BJ (cell line): ENCODE measurements around the gene CAT. TPM values are rescaled to one million over a fixed set of nuclear protein-coding genes. Genes with fewer than 3 reads are reported as not detected.

Experiments used
- CTCF ChIA-PET: fragments of 350-600 bp; formaldehyde crosslinking; extraction: SDS; loops from one replicate; lab custom pipeline; 2021; ENCODE audit warnings: antibody characterized with exemption, inconsistent platforms; lab: Yijun Ruan, JAX
- POLR2A ChIA-PET: fragments of 300-600 bp; sonication (Branson Sonifier 250); formaldehyde crosslinking; extraction: SDS; loops from one replicate; lab custom pipeline; 2021; ENCODE audit warnings: antibody characterized with exemption; lab: Charles Lee
- DNase-seq: peaks from one replicate; pipeline ENCODE4 v3.0.0-alpha.2; 2011; ENCODE audit warnings: low read depth
- H3K27me3 ChIP-seq: 2 replicates; pipeline ENCODE4 v1.6.0; 2011; ENCODE audit warnings: low read length; ENCODE audit not compliant: control insufficient read depth, insufficient read depth
- H3K36me3 ChIP-seq: 2 replicates; pipeline ENCODE4 v1.5.1; 2011; ENCODE audit warnings: low read length; ENCODE audit not compliant: control insufficient read depth, insufficient read depth
- H3K4me3 ChIP-seq: 2 replicates; pipeline ENCODE4 v1.5.1; 2011; ENCODE audit warnings: low read depth, mild to moderate bottlenecking, control low read depth, low read length
- polyA plus RNA-seq: library from polyadenylated mRNA; depleted of rRNA; stranded (reverse); fragments of >200 nt; gene quantifications from 2 replicates; pipeline ENCODE4 v1.2.3, GENCODE V29; 2011
- TF ChIP-seq, protein P1 (sequence below): IDR thresholded peaks from 2 replicates; pipeline ENCODE4 v1.5.1; 2011; ENCODE audit warnings: low read depth, mild to moderate bottlenecking, control low read depth, inconsistent platforms, low read length, moderate library complexity; ENCODE audit not compliant: insufficient read depth

The CAT gene
- polyA plus RNA-seq, 1 experiment: 101 TPM

DNA sequence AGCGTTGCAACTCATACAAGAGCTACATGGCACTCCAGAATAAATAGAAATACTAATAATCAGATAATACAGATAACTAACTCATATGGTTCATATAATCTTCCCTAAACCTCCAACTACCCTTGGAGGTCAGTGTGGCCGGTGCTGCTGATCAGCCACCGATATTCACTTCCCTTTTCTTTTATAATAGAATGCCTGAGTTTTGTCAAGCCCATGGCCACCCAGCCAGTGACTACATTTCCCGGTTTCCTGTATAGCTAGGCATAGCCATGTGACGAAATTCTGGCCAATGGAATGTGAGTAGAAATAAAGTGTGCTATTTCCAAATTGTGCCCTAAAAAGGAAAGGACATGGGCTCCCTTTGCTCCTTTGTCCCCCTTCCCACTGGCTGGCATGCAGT, 5.9 kb upstream of the CAT start:
- Histone ChIP-seq H3K27me3 (no peaks in the 10 kb centered on the region), H3K4me3 (no peak overlapping the region), H3K36me3 (no peaks in the 10 kb centered on the region)
- TF ChIP-seq, protein P1, sequence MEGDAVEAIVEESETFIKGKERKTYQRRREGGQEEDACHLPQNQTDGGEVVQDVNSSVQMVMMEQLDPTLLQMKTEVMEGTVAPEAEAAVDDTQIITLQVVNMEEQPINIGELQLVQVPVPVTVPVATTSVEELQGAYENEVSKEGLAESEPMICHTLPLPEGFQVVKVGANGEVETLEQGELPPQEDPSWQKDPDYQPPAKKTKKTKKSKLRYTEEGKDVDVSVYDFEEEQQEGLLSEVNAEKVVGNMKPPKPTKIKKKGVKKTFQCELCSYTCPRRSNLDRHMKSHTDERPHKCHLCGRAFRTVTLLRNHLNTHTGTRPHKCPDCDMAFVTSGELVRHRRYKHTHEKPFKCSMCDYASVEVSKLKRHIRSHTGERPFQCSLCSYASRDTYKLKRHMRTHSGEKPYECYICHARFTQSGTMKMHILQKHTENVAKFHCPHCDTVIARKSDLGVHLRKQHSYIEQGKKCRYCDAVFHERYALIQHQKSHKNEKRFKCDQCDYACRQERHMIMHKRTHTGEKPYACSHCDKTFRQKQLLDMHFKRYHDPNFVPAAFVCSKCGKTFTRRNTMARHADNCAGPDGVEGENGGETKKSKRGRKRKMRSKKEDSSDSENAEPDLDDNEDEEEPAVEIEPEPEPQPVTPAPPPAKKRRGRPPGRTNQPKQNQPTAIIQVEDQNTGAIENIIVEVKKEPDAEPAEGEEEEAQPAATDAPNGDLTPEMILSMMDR: no peak
- ChIA-PET CTCF (no interaction called here), POLR2A (no interaction called here)
- DNase-seq: no peak

GRCh38 chr11:34433899-34434298, 4.8 kb upstream of the CAT start:
- no peaks in the 10 kb centered on the region for H3K27me3 ChIP-seq
- TF ChIP-seq, protein P1: no peak
- no peaks in the 10 kb centered on the region for H3K36me3 ChIP-seq
- DNase-seq: no peak
- no peak overlapping the region for H3K4me3 ChIP-seq
- ChIA-PET POLR2A (no interaction called here), CTCF (interaction anchor here (0.7 kb wide), 1 partner anchor 299 kb away, joined by 3 read pairs; no protein-coding TSS in a partner anchor)

- ChIA-PET CTCF (interaction anchor here (0.9 to 2.3 kb wide), 5 partner anchors 13 to 263 kb away, joined by 3 to 6 read pairs (median 4); partner anchors contain the start of gene ABTB2), POLR2A (no interaction called here)
- TF ChIP-seq, protein P1: no peak
- Histone ChIP-seq H3K4me3 (peak overlapping the region; percentile 69), H3K27me3 (no peaks in the 10 kb centered on the region), H3K36me3 (no peaks in the 10 kb centered on the region)
- no peak for DNase-seq
Observed at GRCh38 chr11:34437224-34438125, 1.3 kb upstream of the CAT start.

DNA sequence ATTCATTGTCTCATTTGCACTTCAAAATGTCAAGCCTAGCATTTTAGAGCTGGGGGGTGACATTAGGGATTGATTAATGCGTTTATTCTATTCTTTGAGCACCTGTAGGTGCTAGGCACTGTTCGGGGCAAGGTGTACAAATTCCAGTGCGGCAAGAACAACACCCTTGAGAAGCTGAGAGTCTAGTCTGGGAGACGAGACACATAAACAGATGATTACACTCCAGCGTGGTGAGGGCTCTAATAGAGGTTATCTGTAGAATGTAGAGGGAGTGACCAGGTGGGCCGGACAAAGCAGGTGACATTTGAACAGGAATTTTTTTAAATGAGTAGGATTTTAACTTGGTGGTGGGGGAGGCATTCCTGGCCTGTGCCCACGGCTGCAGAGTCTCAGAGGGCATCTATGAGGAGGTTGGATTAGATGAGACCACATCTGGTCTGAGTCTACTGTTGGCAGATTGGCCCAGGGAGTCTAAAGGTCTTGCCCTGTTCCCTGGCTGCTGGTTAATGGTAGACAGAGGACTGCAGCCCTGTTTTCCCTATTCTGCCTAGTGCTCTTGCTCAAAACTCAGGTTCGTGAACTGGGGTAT, 970 bp downstream of the CAT start:
- TF ChIP-seq, protein P1: no peak
- ChIA-PET CTCF (interaction anchor here (0.9 to 1.4 kb wide), 3 partner anchors 9 to 81 kb away, joined by 3 to 8 read pairs (median 4); partner anchors contain the start of gene ABTB2), POLR2A (no interaction called here)
- DNase-seq: no peak
- H3K36me3 ChIP-seq: no peaks in the 10 kb centered on the region
- H3K27me3 ChIP-seq: no peaks in the 10 kb centered on the region
- peak overlapping the region; percentile 69 for H3K4me3 ChIP-seq

- TF ChIP-seq, protein P1: no peak
- H3K27me3 ChIP-seq: no peaks in the 10 kb centered on the region
- no peaks in the 10 kb centered on the region for H3K36me3 ChIP-seq
- ChIA-PET POLR2A (no interaction called here), CTCF (interaction anchor here (1.1 kb wide), 1 partner anchor 78 kb away, joined by 3 read pairs; no protein-coding TSS in a partner anchor)
- no peak overlapping the region for H3K4me3 ChIP-seq
- no peak for DNase-seq
Observed at GRCh38 chr11:34441814-34442213, 3.1 kb downstream of the CAT start.
